SH-SY5Y (cell line): Measurements from ENCODE around the gene C1orf105.

ENCODE experiments used
- GATA2 ChIP-seq: IDR thresholded peaks from 2 replicates; pipeline ENCODE4 v1.6.1; 2011; ENCODE audit warnings: mild to moderate bottlenecking, low read depth, low read length
- GATA3 ChIP-seq: IDR thresholded peaks from 2 replicates; pipeline ENCODE4 v1.6.1; 2011; ENCODE audit warnings: low read depth, mild to moderate bottlenecking, low read length, moderate library complexity

DNA sequence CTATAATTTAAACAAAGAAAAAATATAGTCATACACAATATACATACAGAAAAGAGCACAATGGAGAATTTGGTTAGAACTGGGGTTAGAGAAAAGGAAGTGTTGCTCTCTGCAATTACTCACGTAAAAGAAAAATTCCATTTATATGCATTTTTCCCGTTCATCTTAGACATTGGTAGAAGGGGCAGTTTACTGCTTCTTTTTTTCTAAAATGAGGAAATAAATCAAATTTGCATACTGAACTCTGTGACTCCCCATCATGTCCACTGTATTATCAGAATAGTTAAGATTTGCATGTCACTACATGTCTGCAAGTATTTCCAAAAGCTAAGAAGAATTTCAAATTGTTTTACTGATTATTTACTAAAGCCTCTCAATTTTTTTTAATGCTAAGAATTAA, 44.1 kb upstream of the C1orf105 start:
- TF ChIP-seq GATA2, result no peak
- TF ChIP-seq GATA3, result no peak
